ENCODE data around the gene ANGPTL4. TPM values are rescaled to one million over a fixed set of nuclear protein-coding genes. Genes with fewer than 3 reads are reported as not detected.

The ANGPTL4 gene
- total and polyA plus RNA-seq, 2 experiments from 2014 or later = 1.9 to 2.2 TPM

DNA sequence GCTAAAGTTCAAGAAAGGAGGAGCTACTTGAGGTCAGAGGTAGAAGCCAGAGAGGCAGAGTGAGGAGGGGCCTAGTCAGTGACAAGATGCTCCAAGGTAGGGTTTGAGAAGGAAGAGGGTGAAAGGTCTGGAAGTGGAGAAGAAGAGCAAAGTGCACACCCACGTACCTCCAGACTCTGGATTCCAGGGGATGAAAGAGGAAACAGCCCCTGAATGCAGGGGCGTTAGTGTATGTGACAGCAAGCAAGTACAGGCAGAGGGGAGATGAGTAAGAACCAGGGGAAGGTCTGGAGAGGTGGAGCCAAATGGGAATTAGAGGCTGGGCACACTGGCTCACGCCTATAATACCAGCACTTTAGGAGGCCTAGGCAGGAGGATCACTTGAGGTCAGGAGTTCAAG lies 34.0 kb upstream of the ANGPTL4 start:
- TF ChIP-seq, protein P1, sequence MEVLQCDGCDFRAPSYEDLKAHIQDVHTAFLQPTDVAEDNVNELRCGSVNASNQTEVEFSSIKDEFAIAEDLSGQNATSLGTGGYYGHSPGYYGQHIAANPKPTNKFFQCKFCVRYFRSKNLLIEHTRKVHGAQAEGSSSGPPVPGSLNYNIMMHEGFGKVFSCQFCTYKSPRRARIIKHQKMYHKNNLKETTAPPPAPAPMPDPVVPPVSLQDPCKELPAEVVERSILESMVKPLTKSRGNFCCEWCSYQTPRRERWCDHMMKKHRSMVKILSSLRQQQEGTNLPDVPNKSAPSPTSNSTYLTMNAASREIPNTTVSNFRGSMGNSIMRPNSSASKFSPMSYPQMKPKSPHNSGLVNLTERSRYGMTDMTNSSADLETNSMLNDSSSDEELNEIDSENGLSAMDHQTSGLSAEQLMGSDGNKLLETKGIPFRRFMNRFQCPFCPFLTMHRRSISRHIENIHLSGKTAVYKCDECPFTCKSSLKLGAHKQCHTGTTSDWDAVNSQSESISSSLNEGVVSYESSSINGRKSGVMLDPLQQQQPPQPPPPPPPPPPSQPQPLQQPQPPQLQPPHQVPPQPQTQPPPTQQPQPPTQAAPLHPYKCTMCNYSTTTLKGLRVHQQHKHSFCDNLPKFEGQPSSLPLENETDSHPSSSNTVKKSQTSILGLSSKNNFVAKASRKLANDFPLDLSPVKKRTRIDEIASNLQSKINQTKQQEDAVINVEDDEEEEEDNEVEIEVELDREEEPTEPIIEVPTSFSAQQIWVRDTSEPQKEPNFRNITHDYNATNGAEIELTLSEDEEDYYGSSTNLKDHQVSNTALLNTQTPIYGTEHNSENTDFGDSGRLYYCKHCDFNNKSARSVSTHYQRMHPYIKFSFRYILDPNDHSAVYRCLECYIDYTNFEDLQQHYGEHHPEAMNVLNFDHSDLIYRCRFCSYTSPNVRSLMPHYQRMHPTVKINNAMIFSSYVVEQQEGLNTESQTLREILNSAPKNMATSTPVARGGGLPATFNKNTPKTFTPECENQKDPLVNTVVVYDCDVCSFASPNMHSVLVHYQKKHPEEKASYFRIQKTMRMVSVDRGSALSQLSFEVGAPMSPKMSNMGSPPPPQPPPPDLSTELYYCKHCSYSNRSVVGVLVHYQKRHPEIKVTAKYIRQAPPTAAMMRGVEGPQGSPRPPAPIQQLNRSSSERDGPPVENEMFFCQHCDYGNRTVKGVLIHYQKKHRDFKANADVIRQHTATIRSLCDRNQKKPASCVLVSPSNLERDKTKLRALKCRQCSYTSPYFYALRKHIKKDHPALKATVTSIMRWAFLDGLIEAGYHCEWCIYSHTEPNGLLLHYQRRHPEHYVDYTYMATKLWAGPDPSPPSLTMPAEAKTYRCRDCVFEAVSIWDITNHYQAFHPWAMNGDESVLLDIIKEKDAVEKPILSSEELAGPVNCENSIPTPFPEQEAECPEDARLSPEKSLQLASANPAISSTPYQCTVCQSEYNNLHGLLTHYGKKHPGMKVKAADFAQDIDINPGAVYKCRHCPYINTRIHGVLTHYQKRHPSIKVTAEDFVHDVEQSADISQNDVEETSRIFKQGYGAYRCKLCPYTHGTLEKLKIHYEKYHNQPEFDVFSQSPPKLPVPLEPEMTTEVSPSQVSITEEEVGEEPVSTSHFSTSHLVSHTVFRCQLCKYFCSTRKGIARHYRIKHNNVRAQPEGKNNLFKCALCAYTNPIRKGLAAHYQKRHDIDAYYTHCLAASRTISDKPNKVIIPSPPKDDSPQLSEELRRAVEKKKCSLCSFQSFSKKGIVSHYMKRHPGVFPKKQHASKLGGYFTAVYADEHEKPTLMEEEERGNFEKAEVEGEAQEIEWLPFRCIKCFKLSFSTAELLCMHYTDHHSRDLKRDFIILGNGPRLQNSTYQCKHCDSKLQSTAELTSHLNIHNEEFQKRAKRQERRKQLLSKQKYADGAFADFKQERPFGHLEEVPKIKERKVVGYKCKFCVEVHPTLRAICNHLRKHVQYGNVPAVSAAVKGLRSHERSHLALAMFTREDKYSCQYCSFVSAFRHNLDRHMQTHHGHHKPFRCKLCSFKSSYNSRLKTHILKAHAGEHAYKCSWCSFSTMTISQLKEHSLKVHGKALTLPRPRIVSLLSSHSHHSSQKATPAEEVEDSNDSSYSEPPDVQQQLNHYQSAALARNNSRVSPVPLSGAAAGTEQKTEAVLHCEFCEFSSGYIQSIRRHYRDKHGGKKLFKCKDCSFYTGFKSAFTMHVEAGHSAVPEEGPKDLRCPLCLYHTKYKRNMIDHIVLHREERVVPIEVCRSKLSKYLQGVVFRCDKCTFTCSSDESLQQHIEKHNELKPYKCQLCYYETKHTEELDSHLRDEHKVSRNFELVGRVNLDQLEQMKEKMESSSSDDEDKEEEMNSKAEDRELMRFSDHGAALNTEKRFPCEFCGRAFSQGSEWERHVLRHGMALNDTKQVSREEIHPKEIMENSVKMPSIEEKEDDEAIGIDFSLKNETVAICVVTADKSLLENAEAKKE (CRISPR knock-in tag; IDR thresholded peaks at IDR 0.05) = no peak
- TF ChIP-seq CREB1 (CRISPR knock-in tag; IDR thresholded peaks at IDR 0.05; ENCODE audit: low read depth) = no peak
- no peak for TF ChIP-seq ZNF114 (CRISPR knock-in tag; IDR thresholded peaks at IDR 0.05)
- TF ChIP-seq, protein P2, sequence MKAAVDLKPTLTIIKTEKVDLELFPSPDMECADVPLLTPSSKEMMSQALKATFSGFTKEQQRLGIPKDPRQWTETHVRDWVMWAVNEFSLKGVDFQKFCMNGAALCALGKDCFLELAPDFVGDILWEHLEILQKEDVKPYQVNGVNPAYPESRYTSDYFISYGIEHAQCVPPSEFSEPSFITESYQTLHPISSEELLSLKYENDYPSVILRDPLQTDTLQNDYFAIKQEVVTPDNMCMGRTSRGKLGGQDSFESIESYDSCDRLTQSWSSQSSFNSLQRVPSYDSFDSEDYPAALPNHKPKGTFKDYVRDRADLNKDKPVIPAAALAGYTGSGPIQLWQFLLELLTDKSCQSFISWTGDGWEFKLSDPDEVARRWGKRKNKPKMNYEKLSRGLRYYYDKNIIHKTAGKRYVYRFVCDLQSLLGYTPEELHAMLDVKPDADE (IDR thresholded peaks at IDR 0.05) = no peak
- ATAC-seq (no peak), DNase-seq (ENCODE audit: low spot score) (no peak)
- Histone ChIP-seq H4K20me1 (replicated peaks; ENCODE audit: insufficient read depth) (no peaks in the 10 kb centered on the region; the same call in 1 of the 2 replicates), H3K9me2 (ENCODE audit: insufficient read depth) (no peaks in the 10 kb centered on the region), H3K27ac (ENCODE audit: low read depth) (no peak overlapping the region), H3K4me3 (no peak overlapping the region), H2AFZ (no peak overlapping the region), H3K79me2 (replicated peaks; ENCODE audit: insufficient read depth) (no peaks in the 10 kb centered on the region), H3K4me2 (no peak overlapping the region), H3K36me3 (ENCODE audit: insufficient read depth) (no peaks in the 10 kb centered on the region), H3K27me3 (ENCODE audit: insufficient read depth) (peaks cover 35% of the 10 kb centered on the region), H3F3A (replicated peaks; ENCODE audit: low read depth) (peaks cover 8% of the 10 kb centered on the region), H3K4me1 (ENCODE audit: insufficient read depth) (peaks cover 8% of the 10 kb centered on the region; the same call in 1 of the 2 replicates)
- H3K27me3 Mint-ChIP-seq (ENCODE audit: insufficient read depth, low read depth, poor library complexity) = peaks cover 46% of the 10 kb centered on the region
- no peaks in the 10 kb centered on the region for H3K36me3 Mint-ChIP-seq (ENCODE audit: low read depth)
- H3K9me3 Mint-ChIP-seq = no peaks in the 10 kb centered on the region; the same call in 2 of the 3 replicates
- H3K27ac Mint-ChIP-seq = no peak overlapping the region
- H3K4me3 Mint-ChIP-seq = no peak overlapping the region
- peaks cover 6% of the 10 kb centered on the region for H3K4me1 Mint-ChIP-seq

DNA sequence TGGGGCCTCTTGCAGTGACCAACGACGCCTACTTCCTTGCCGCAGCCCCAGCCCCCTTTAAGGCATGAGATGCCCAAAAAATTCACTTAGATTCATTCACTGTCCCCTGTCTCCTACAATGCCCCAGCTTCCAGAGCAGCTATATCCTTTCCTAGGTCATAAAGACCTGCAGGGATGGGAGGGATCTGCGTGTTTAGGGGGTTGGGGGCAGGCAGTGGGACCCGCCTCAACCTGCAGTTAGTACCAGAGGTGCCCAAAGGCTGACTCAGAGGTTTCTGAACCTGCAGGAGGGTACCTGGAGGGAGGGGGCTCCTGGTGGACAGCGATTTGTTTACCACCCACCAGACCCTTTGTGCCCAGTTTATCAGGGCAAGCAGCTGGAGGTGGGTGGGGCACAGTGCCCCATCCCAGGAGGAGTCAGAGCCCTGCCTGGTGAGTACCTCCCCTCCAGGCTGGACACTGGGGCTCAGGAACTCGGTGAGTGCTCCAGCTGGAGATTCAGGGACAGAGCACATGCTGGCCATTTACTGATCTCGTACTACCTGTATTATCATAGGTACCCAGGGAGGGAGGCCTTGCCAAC lies 32.6 kb upstream of the ANGPTL4 start:
- DNase-seq (ENCODE audit: low spot score) (no peak), ATAC-seq (no peak)
- Histone ChIP-seq H3K79me2 (replicated peaks; ENCODE audit: insufficient read depth) (no peaks in the 10 kb centered on the region), H3K9me2 (ENCODE audit: insufficient read depth) (no peaks in the 10 kb centered on the region), H3K27me3 (ENCODE audit: insufficient read depth) (peaks cover 43% of the 10 kb centered on the region), H3K36me3 (ENCODE audit: insufficient read depth) (no peaks in the 10 kb centered on the region), H4K20me1 (replicated peaks; ENCODE audit: insufficient read depth) (no peaks in the 10 kb centered on the region), H3F3A (replicated peaks; ENCODE audit: low read depth) (peaks cover 10% of the 10 kb centered on the region), H3K4me3 (no peak overlapping the region), H2AFZ (no peak overlapping the region), H3K27ac (ENCODE audit: low read depth) (no peak overlapping the region), H3K4me2 (no peak overlapping the region), H3K4me1 (ENCODE audit: insufficient read depth) (peaks cover 12% of the 10 kb centered on the region)
- Mint-ChIP-seq H3K27ac (no peak overlapping the region), H3K4me3 (no peak overlapping the region), H3K9me3 (no peaks in the 10 kb centered on the region; the same call in 2 of the 3 replicates), H3K27me3 (ENCODE audit: insufficient read depth, low read depth, poor library complexity) (peaks cover 54% of the 10 kb centered on the region), H3K4me1 (peaks cover 6% of the 10 kb centered on the region), H3K36me3 (ENCODE audit: low read depth) (no peaks in the 10 kb centered on the region)
- TF ChIP-seq ZNF114 (CRISPR knock-in tag; IDR thresholded peaks at IDR 0.05) (no peak), JUNB (IDR thresholded peaks at IDR 0.05; ENCODE audit: unreplicated experiment) (no peak), EZH2 (IDR thresholded peaks at IDR 0.05; ENCODE audit: low read depth, unreplicated experiment) (no peak)
- TF ChIP-seq, protein P3, sequence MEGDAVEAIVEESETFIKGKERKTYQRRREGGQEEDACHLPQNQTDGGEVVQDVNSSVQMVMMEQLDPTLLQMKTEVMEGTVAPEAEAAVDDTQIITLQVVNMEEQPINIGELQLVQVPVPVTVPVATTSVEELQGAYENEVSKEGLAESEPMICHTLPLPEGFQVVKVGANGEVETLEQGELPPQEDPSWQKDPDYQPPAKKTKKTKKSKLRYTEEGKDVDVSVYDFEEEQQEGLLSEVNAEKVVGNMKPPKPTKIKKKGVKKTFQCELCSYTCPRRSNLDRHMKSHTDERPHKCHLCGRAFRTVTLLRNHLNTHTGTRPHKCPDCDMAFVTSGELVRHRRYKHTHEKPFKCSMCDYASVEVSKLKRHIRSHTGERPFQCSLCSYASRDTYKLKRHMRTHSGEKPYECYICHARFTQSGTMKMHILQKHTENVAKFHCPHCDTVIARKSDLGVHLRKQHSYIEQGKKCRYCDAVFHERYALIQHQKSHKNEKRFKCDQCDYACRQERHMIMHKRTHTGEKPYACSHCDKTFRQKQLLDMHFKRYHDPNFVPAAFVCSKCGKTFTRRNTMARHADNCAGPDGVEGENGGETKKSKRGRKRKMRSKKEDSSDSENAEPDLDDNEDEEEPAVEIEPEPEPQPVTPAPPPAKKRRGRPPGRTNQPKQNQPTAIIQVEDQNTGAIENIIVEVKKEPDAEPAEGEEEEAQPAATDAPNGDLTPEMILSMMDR (conservative IDR thresholded peaks at IDR 0.05; ENCODE audit: low read depth in 2 of 2) = no peak

Measured in GM23338 (cell line).